ENCODE data around the gene DDX55.
"Not testable (repeated sequence)": the region's sequence is repeated elsewhere in the genome, so short reads cannot be mapped to it uniquely, and the experiment has no call there.

The DDX55 gene

GRCh38 chr12:123578243-123578642 lies 23.7 kb upstream of the DDX55 start:
- TF ChIP-seq ZFX (IDR thresholded peaks at IDR 0.05; ENCODE audit: borderline replicate concordance), result no peak
- TF ChIP-seq CTCF (IDR thresholded peaks at IDR 0.05), result no peak
- H3K27ac ChIP-seq, result no peak overlapping the region

GRCh38 chr12:123578829-123579228 lies 23.1 kb upstream of the DDX55 start:
- H3K27ac ChIP-seq, result not testable (repeated sequence)

GRCh38 chr12:123580772-123581171 lies 21.1 kb upstream of the DDX55 start:
- no peak overlapping the region for H3K27ac ChIP-seq
- TF ChIP-seq CTCF (IDR thresholded peaks at IDR 0.05), result no peak
- TF ChIP-seq ZFX (IDR thresholded peaks at IDR 0.05; ENCODE audit: borderline replicate concordance), result no peak

- no peak overlapping the region for H3K27ac ChIP-seq
Observed at GRCh38 chr12:123591702-123592481, 10.0 kb upstream of the DDX55 start.

GRCh38 chr12:123595729-123596128 lies 6.2 kb upstream of the DDX55 start:
- H3K27ac ChIP-seq, result no peak overlapping the region
- no peak for TF ChIP-seq ZFX (IDR thresholded peaks at IDR 0.05; ENCODE audit: borderline replicate concordance)
- TF ChIP-seq CTCF (IDR thresholded peaks at IDR 0.05), result no peak

More at GRCh38 chr12:123591702-123592481, 10.0 kb upstream of the DDX55 start:
- TF ChIP-seq ZFX (IDR thresholded peaks at IDR 0.05; ENCODE audit: borderline replicate concordance) (no peak), CTCF (IDR thresholded peaks at IDR 0.05) (no peak)

- no peak for TF ChIP-seq CTCF (IDR thresholded peaks at IDR 0.05)
- TF ChIP-seq ZFX (IDR thresholded peaks at IDR 0.05; ENCODE audit: borderline replicate concordance), result no peak
- H3K27ac ChIP-seq, result no peak overlapping the region
Observed at GRCh38 chr12:123597100-123597499, 4.8 kb upstream of the DDX55 start.

GRCh38 chr12:123598522-123598921 lies 3.4 kb upstream of the DDX55 start:
- peak overlapping the region; percentile 0; the same call in 1 of the 2 replicates for H3K27ac ChIP-seq
- TF ChIP-seq CTCF (IDR thresholded peaks at IDR 0.05) (no peak), ZFX (IDR thresholded peaks at IDR 0.05; ENCODE audit: borderline replicate concordance) (no peak)
